Thyroid gland (tissue), 4 donors: Measurements from ENCODE around the gene LCN15. TPM values are rescaled to one million over a fixed set of nuclear protein-coding genes. Genes with fewer than 3 reads are reported as not detected.

Experiments
- DNase-seq, 2 donors: peaks; one replicate each; pipeline ENCODE4 v3.0.0-alpha.2; 2019
- H3K27ac ChIP-seq, 3 donors: fragments of 200-600 bp; sonication (generic); 1 replicate in 2 of 3; 2 replicates in 1 of 3; pipeline ENCODE4 v1.5.1; 2016 to 2019; ENCODE audit warnings: mild to moderate bottlenecking in 1 of 3, moderate library complexity in 1 of 3
- H3K27me3 ChIP-seq: fragments of 200-600 bp; sonication (generic); one replicate; pipeline ENCODE4 v1.5.1; 2019
- H3K36me3 ChIP-seq, 2 donors: fragments of 200-600 bp; sonication (generic); one replicate each; pipeline ENCODE4 v1.5.1; 2016 to 2019
- H3K4me1 ChIP-seq, 2 donors: fragments of 200-600 bp; sonication (generic); one replicate each; pipeline ENCODE4 v1.5.1; 2017 to 2019
- H3K4me3 ChIP-seq, 3 donors: fragments of 200-600 bp; sonication (generic); replicated peaks in 1 of 3; 1 replicate in 2 of 3; 2 replicates in 1 of 3; pipeline ENCODE4 v1.5.1; 2016; ENCODE audit warnings: mild to moderate bottlenecking in 1 of 3
- H3K9me3 ChIP-seq: fragments of 200-600 bp; sonication (generic); one replicate; pipeline ENCODE4 v1.5.1; 2017
- CTCF ChIP-seq, 6 experiments: fragments of 200-600 bp in 3 of 6; fragments of 450-650 bp in 3 of 6; sonication (generic) in 3 of 6; IDR thresholded peaks; one replicate each; pipeline ENCODE4 v1.5.1; 2016 to 2019; ENCODE audit warnings: antibody characterized with exemption in 6 of 6, mild to moderate bottlenecking in 2 of 6, inconsistent platforms in 1 of 6, moderate library complexity in 1 of 6
- POLR2A ChIP-seq, 2 donors: fragments of 450-650 bp; IDR thresholded peaks; one replicate each; pipeline ENCODE4 v1.6.1; 2017; ENCODE audit warnings: antibody characterized with exemption in 2 of 2, mild to moderate bottlenecking in 2 of 2, moderate library complexity in 1 of 2
- WGBS, 2 donors: methylation state at CpG; one replicate each; pipeline ENCODE4 v1.1.5; 2017; 5-methylcytosine and 5-hydroxymethylcytosine counted together
- intact Hi-C: fragments of 100-400 bp; cut with DNase I; formaldehyde crosslinking; loops from one replicate; pipeline ENCODE4 v1.15.1; 2023
- total RNA-seq, 4 donors: library from RNA; depleted of rRNA; stranded (reverse); fragments of >200 nt; gene quantifications; one replicate each; pipeline ENCODE4 v1.2.3, GENCODE V29; 2016

The LCN15 gene
- total RNA-seq, 4 donors from 2014 or later, result not detected

GRCh38 chr9:136748666-136749611 is 15.4 kb downstream of the LCN15 start:
- Histone ChIP-seq H3K4me1 (peaks cover 17 to 31% of the 10 kb centered on the region in 2 donors), H3K27ac (peak overlapping the region; percentile 63 to 84 (median 69)), H3K4me3 (no peak overlapping the region), H3K27me3 (no peaks in the 10 kb centered on the region), H3K9me3 (no peaks in the 10 kb centered on the region), H3K36me3 (no peaks in the 10 kb centered on the region)
- TF ChIP-seq POLR2A (IDR thresholded peaks at IDR 0.05), result no peak
- no peak for TF ChIP-seq CTCF (IDR thresholded peaks at IDR 0.05)
- intact Hi-C loops, result no loop called here
- WGBS, 2 donors, result 56 to 63% methylated on average over 11 to 18 of the region's 21 CpGs
- peak; percentile 90 to 93 for DNase-seq

DNA sequence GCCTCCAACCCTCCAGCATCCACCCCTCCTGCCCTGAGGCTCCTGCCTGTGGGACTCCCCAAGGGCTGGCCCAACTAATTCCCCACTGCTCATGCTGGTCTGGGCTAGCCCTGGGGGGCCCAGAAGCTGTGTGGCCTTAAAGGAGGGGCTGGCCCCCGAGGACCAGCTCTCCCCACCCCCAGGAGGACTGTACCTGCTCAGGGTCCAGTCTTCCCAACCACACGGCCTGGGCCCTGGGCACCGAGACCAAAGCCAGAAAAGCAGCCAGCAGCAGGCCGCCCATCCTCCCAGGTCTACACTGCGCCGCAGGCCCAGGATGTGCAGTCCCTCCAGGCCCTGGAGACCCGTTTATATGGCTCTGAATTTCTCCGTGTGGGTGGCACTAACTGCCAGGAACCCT is 16.1 kb downstream of the LCN15 start, which contains the start of gene LCN6:
Gene LCN6 (minus strand): TSS at position 325 of the 400 bp plus-strand sequence. CDS start 42 bp downstream, at position 283.
- intact Hi-C loops, result no loop called here
- H3K27ac ChIP-seq, result peak within 1 kb of the TSS; percentile 63 to 84 (median 69)
- 81 to 85% methylated on average over 5 to 7 of the region's 8 CpGs for WGBS, 2 donors
- no peaks in the 10 kb centered on the region for H3K36me3 ChIP-seq
- no peak within 1 kb of the TSS for H3K4me3 ChIP-seq
- no peaks in the 10 kb centered on the region for H3K27me3 ChIP-seq
- H3K4me1 ChIP-seq, result peaks cover 17 to 34% of the 10 kb centered on the region in 2 donors
- TF ChIP-seq CTCF (IDR thresholded peaks at IDR 0.05), result no peak
- TF ChIP-seq POLR2A (IDR thresholded peaks at IDR 0.05), result no peak
- DNase-seq, result no peak
- no peaks in the 10 kb centered on the region for H3K9me3 ChIP-seq

GRCh38 chr9:136747161-136748060 is 16.9 kb downstream of the LCN15 start:
- 90 to 96% methylated on average over 18 to 22 of the region's 22 CpGs for WGBS, 2 donors
- Histone ChIP-seq H3K27me3 (no peaks in the 10 kb centered on the region), H3K36me3 (no peaks in the 10 kb centered on the region), H3K27ac (peak overlapping the region in 1 of 3 donors; percentile 69), H3K4me1 (peaks cover 24 to 41% of the 10 kb centered on the region in 2 donors), H3K9me3 (no peaks in the 10 kb centered on the region), H3K4me3 (no peak overlapping the region)
- no peak for DNase-seq
- TF ChIP-seq CTCF (IDR thresholded peaks at IDR 0.05) (no peak), POLR2A (IDR thresholded peaks at IDR 0.05) (no peak)
- intact Hi-C loops, result no loop called here

GRCh38 chr9:136746621-136747020 is 17.7 kb downstream of the LCN15 start:
- H3K27ac ChIP-seq, result no peak overlapping the region
- DNase-seq, result no peak
- H3K4me1 ChIP-seq, result peaks cover 32 to 49% of the 10 kb centered on the region in 2 donors
- 97% methylated on average over 10 of the region's 18 CpGs; no CpG with 5 or more reads in 1 of the 2 donors for WGBS, 2 donors
- no peak for TF ChIP-seq POLR2A (IDR thresholded peaks at IDR 0.05)
- TF ChIP-seq CTCF (IDR thresholded peaks at IDR 0.05), result no peak
- no peak overlapping the region for H3K4me3 ChIP-seq
- intact Hi-C loops, result no loop called here
- no peaks in the 10 kb centered on the region for H3K36me3 ChIP-seq
- H3K9me3 ChIP-seq, result no peaks in the 10 kb centered on the region
- no peaks in the 10 kb centered on the region for H3K27me3 ChIP-seq
